Right lung (tissue), 5 donors: ENCODE measurements around the gene PCP4L1. TPM values are rescaled to one million over a fixed set of nuclear protein-coding genes. Genes with fewer than 3 reads are reported as not detected.

Source experiments
- DNase-seq, 2 donors: peaks; one replicate each; pipeline ENCODE4 v3.0.0-alpha.2; 2013
- polyA plus RNA-seq, 5 donors: library from polyadenylated mRNA; unstranded; fragments of 120-200 nt; gene quantifications; one replicate each; pipeline versions ENCODE4 v1.2.1 to v1.2.3, GENCODE V29; 2013; ENCODE audit warnings: inconsistent platforms in 1 of 5, low replicate concordance in 1 of 5; ENCODE audit not compliant: insufficient read length in 5 of 5, insufficient read depth in 1 of 5

Gene PCP4L1
- polyA plus RNA-seq, 5 donors = 0.68 to 1.4 (median 0.91) TPM

DNA sequence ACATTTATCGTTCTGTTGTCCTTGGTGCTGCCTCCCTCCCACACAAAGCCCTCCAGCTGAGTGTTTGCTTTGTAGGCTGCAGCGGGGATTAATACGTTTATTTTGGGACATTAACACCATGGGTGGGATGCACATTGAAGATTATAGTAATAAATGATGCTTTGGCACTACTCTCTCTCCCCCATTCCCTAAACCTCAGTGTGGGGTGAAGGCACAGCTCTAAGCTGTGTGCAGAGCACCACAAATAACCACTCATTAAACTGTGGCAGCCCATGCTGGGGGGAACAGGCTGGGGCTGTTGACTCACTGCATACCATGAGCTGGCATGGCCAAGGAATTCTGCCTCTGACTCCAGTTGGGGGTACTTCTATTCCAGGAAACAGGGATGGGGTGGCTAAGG is 7.7 kb downstream of the PCP4L1 start:
- DNase-seq = no peak

DNA sequence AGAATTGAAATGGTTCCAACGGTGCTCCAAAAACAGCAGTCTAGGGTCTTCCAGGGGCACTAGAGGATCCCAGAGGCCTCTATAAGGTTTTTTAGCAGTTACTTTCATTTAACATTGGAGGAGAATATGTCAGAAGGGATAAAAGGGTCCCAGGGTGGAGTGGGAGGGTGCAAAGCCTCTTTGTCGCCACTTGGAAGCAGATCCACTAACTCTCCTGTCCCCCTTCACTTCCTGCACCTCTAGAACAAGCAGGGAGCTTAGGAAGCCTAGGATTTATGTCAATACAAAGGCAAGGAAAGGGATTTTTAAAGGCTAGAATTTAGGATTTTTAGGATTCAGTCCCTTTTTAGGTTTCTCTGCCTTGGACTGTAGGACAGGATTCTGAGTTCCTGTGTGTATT is 8.3 kb downstream of the PCP4L1 start:
- DNase-seq = no peak

DNA sequence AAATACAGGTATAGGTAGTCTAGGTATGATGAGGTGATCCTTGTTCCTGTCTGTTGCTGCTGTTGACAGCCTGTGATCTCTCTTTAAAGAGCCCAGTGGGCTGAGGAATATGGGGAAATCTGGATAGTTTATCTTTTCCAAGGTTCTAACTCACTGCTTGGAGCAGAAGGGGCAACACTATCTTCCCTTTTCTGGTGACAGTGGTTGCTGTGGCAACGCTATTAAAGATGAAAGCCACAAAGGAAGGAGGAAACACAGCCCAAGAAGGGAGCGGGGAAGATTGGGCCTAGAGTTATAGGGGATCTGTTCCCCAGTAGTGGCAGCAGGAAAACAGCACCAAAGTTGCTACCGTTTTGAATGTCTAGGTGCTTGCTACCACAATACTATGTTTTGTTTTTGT is 8.8 kb downstream of the PCP4L1 start:
- no peak for DNase-seq

DNA sequence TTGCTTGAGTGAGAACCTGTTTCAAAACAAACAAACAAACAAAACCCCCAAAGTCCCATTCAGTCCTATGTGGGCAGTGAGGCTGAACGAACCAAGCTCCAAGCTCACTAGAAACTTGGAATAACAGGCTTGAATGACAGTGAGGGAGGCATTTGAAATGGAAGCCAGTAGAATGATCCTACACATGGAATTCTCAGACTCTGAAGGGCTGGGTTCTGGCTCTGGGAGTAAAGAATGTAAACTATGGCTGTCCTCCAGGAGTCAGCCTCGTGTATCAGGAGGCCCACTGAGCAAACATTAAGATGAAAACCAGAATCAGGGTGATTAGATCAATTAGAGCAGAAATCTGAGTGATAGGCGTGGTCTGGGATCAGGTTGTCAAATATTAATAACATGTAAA is 14.9 kb downstream of the PCP4L1 start:
- no peak for DNase-seq

DNA sequence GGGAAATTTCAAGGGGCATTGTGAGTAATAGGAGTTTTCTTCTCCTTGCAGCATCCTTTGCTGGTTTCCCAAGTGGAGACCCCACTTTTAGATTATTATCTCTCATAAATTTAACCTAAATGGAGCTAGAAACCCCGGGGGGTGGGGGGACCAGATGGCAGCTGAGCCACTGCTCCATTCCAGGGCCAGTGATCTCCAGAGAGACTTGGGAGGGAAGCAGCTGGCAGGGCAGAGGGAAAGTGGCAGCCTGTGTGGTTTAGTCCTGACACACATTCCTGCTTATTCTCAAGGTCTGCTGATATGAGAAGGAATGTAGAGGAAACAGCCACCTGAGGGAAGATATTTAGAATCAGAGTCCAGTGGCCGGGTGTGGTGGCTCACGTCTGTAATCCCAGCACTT is 16.3 kb downstream of the PCP4L1 start:
- DNase-seq = no peak

DNA sequence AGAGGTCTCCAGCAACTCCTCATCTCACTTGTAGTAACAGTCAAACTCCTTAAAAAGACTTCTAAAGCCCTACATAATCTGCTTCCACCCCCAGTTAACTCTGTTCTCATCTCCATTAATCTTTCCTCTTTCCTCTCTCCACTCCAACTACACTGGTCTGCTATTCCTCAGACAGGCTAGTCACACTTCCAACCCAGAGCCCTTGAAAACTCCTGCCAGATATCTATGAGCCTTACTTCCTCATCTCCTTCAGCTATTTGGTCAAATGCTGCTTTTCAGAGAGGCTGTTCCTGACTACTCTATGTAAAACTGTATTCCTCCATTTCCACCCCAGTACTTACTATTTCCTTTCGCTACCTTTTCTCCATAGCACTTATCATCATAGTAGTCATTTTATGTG is 24.4 kb downstream of the PCP4L1 start:
- no peak for DNase-seq

DNA sequence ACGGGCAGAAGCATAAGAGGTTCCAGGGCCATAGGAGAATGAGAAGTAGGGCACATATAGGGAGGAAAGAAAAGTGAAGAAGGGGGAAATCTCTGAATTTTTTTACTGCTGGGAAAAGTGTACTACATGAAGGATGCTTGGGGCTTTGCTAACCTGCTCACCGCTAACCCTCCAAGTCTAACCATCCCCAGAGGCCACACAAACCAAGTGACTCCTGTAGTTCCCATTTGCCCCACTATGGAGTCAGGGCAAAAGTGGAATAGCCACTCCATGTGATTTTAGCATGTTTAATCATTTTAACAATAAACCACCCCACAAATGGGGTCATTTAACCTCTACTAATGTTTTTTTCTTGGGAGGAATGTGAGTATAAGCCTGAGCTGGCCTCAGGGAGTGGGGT is 26.6 kb downstream of the PCP4L1 start:
- no peak for DNase-seq

DNA sequence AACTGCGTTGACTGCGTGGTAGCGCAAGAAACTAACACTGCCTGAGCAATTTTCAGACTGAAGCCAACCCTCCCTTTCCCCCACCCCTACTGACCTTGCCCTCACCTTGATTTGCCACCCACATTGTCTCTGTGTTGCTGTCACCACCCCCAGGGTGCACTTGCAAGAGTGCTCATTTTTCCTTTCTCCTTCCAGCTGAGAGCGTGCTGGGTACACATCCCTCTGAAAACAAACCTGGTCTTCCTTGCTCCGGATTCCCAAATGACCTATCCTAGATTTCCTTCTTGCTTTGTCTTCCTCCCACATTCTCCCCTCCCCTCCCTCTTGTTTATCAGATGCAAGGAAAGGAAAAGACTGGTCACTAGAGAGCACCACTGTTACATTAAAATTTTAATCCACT is 27.0 kb downstream of the PCP4L1 start:
- no peak for DNase-seq

DNA sequence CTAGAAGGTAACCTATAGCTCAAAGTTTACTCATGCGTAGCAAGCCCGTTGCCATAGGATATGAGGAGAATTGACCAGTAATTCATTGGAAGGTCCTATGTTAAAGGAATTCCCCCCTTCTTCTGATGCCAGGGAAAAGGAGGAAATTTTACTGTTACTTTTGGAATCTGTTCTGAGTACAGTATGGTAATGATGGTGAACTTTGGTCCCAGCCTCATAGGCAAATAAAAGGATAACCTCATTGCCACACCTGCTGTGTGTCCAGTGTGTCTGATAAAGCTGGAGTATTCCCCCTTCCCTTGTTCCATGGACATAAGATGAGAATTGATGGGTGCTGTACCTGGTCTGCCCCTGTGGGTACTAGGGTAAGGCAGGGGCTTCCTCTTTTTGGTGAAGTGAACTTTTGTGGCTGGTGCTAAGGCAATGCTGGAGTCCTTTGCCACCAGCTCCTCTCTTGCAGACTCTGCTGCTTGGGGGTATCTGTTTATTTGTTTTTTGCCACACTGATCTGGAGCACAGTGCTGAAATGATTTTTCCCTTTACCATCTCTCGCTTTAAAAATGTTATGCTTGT is 29.0 kb downstream of the PCP4L1 start:
- DNase-seq = no peak

DNA sequence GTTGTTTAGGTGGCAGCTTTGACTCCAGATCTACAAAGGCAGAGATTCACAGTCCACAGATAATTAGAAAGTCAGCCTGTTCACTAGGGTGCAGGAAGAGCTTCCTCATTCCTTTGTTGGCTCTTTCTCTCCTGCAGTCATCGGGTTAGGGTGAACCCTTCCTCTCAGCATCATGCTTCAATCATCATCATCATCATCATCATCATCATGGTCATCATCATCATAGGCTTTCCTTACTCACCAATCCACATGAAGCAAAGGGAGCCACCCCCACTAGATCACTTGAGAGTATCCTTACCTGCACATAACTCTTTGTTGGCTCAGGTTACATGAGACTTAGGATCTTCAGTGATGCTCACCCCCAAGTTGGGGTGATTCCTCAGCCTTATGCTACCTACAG is 32.2 kb downstream of the PCP4L1 start:
- DNase-seq = no peak

DNA sequence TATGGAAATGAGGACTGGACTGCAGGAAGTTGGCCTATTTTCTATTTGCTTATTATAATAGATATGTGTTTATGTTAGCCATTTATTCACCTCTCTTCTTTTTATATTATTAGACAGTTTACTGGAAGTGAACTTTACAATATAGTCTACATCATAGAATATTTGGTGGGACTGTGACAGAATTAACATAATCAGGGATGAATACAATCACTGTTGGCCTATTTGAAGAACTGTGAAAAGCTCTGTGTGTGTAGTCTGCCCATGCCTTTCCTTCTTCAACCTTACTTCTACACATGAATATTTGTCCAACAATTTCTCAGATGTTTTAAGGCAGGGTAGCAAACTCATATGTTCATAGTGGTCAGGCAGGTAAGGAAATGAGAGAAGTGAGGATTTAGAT is 38.9 kb downstream of the PCP4L1 start:
- no peak for DNase-seq

DNA sequence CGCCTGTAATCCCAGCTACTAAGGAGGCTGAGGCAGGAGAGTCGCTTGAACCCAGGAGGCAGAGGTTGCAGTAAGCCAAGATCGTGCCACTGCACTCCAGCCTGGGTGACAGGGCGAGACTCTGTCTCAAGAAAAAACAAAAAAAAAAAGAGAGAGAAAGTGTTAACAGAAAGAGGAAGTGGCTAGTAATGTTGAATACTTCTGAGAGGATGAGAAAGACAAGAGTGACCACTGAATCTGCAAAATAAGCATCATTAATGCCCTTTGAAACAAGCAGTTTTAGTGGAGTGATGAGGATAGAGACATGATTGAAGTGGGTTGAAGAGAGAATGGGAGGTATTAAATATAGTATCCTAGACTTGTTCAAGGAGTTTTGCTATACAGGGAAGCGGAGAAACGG is 39.6 kb downstream of the PCP4L1 start:
- no peak for DNase-seq

DNA sequence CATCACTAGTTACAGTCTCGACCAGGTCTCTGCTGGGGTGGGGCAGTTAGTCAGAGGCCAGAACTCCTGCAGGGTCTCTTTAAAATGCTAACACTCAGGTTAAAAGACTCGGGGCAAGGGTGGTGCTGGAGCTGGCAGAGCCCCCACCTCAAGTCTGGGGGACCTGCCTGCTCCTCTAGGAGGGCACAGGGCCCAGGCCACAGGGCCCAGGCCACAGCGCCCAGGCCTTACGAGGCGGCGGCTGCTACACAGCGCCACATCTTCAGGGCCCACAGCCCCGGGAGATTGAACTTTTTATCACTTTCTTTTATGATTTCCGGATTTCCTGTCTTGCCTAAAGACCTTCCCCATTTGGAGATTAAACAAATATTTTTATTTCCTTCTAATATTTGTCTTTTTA is 40.8 kb downstream of the PCP4L1 start:
- no peak for DNase-seq

DNA sequence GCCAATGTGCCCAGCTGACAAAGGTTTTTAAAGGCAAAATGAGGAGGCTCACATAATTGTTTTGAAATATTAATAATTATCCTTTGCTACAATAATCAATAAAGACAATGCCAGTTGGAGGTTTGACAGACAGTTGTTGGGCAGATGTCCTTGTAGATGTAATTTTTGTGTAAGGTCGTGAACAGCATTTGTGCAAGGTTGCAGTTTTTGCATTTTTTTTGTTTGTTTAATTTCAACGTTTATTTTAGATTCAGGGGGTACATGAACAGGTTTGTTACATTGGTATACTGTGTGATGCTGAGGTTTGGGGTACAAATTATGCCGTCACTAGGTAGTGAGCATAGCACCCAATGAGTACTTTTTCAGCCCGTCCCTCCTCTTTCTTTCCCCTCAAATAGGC is 41.9 kb downstream of the PCP4L1 start:
- no peak for DNase-seq

DNA sequence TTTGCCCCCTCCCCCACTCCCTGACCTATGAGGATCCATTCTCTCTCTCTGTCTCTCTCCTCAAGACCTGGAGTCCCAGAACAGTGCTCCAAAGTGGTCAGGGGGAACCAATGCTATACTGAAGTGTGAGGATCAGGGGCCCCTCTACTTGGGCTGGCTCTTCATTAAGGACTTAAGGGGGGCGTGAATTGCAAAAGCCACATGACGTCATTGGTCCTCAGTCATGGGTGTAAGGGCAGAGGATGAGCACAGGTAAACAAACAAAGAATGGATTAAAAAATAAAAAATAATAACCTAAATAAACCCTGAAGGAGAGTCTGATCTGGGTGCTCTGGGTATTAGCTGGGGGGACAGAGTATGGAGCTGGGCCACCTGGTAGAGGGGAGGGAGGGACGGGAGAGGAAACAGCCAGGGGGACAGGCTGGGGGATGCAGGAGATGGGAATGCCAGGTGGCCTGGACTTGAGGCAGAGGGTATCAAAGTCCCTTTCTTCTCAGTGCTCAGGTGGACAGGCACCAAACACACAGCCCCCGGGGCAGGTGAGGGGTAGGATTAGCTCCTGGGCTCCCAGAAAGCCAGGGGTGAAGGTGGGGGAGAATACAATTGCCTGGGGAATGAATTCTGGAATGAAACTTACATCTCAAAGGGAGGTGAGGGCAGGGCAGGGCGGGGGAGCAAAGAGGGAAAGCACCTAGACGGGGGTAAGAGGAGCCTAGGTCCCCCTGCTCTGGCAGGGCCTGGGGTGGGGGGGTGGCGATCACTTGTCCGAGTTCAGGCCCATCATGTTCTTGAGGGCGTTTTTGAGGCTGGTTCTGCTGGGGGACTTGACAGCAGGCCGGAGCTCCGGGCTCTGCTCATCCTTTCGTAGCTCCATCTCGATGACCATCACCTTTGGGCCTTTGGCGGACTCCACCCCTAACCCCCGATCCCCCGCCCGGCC is 46.7 kb downstream of the PCP4L1 start:
- DNase-seq = no peak

DNA sequence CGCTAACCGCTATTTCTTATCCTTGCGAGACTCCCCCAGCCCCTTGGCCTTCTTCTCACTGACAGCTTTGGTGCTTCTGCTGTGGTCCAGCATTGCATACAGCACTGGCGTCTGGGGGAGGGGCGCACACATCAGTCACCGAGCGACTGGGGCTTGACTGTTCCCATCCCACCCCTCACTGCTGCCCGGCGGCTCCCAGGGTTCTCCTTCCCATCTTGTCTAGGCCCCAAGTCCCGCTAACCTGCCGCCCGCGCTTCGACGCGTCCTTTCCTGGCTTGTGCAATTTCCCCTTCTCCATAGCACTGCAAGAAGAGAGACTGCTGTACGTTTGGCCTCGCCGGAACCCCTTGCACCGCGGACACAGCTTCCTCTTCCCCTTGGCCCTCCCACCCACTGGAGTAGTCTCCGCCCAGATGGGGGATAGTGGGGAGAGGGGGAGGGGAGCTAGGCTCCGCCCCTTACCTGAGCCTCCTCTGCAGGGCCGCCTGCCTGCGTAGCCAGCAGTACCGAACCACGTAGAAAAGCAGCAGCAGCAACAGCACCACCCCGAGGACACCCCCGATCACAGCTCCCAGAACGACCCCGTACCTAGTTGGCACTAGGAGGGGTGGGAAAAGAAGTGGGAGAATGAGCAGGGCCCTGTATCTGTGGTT is 47.4 kb downstream of the PCP4L1 start:
- DNase-seq = peak; percentile 63 to 67

DNA sequence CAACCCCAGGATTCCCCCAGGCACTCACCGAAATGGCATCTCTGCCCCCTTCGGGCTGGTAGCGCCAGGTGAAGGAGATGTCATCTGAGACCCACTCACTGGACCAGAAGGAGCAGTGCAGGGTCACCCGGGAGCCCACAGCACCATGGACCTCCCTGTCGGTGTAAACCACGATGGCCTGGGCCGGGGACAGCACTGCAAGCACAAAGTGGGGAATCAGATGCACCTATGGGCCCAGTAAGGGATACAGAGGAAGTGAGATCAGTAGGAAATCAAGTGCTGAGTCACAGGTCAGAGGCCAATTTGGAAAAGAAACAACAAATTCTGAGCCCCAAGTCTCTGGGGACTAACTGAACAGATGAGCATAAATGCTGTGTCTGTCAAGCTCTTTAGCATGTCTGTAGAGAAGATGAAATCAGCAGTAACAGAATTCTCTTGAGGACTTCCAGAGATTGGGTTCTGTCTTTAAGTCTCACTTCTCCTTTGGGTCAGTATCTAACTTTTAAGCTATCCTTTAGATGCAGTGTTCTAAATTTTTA is 48.8 kb downstream of the PCP4L1 start:
- no peak for DNase-seq

DNA sequence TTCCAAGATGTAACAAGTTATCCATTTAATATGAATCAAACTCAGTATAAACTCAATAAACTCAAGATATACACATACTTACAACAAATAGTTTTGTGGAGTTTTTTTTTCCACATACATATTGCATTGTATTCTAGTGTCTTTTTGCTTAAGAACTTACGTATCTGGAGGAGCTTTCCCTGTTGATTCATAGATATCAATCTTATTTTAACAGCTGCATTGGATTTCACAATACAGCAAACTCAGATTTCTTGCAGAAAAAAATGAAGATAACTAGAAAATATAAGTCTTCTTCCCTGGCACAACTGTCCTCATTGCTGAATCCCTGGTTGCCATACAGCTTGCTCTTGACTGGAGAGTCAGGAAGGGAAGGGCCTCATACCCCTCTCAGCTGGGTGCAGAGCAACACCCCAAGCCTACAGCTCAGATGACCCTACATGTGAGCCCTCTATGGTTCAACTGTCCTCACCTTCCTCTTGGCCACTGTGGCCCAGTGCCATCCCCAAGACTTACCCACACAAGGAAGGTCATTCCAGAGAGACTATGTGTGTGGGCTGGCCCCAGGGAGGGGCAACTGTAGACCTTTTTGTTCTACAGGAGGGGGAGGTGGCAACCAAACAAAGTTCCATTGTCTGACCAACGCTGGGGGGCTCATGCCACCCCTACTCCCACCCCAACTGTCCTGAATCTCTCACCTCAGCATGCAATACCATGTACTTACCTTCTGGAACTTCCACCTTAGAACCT is 49.5 kb downstream of the PCP4L1 start:
- no peak for DNase-seq

DNA sequence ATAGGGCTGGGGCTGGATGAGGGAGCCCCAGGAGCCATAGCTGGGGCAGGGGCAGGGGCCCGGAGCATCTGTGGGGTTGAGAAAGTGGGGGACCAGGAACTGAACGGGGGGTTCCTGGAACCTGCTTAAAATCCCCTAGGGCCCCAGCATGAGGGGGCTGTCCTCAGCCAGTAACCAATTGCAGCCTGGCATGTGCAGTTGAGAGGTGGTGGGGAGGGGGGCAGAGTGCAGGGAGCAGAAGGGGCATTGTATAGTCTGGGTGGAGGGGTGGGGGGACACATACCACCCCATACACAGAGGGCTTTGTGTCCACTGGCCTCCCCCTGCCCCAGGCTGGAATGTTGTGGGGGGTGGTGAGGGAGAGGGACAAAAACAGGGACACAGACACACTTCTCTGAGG is 51.3 kb downstream of the PCP4L1 start, which contains the start of gene MPZ:
TSS of gene MPZ (minus strand) at position 101 of the 400 bp plus-strand sequence. CDS start at position 38, 63 bp downstream.
- DNase-seq = no peak

DNA sequence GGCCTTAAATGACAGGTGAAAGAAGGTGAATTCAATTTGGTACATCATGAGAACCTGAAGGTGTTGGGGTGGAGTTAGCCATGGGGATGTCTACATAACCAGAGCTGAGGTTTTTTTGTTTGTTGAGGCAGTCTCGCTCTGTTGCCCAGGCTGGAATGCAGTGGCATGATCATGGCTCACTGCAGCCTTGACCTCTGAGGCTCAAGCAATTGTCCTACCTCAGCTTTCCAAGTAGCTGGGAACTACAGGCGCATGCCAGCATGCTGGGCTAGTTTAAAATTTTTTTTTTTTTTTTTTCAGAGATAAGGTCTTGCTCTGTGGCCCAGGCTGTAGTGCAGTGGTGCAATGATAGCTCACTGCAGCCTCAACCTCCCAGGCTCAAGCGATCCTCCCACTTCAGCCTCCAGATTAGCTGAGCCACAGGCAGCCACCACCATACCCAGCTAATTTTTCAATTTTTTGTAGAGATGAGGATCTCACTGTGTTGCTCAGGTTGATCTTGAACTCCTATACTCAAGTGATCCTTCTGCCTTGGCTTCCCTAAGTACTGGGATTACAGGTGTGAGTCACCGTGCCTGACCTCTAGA is 53.1 kb downstream of the PCP4L1 start:
- no peak for DNase-seq

DNA sequence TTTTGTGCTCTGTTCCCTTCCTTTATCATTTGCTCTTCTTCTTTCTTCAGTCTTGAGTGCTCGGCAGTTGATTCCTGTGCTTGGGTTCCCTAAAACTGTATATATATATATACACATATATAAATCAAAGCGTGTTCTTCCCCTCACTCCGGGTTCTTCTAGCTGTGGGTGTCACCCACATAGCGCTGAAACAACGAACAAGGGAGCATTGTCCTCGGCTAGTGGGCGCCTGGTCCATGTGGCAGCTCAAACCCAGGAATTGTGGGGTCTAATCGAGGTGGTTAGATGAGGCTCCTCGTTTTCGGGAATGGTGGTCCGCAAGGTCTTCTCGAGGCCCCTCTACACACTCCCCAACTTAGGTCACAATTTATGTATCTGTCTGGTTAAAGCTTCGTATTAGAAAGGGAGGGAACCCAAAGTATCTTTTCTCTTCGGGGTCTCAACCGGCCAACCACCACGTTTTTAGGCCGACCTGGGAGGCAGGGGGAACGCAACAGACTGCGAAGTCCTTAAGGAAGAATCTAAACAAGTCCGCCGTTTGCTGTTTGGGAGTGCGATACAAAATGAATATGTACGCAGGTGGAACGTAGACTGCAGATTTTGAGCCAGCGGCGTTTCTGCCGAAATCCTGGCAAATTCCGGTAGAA is 55.1 kb downstream of the PCP4L1 start:
- no peak for DNase-seq
